Progenitor cell of endocrine pancreas (in vitro differentiated cells): ENCODE data around the gene GASK1A. TPM values are rescaled to one million over a fixed set of nuclear protein-coding genes. Genes with fewer than 3 reads are reported as not detected.
A peak's percentile ranks its signal among the peaks of the same experiment; 100 is the strongest.

ENCODE experiments used
- DNase-seq: peaks from one replicate; pipeline ENCODE4 v3.0.0; 2021; ENCODE audit warnings: low spot score; ENCODE audit not compliant: unreplicated experiment
- H3K27ac Mint-ChIP-seq: 2 replicates; pipeline ENCODE4 v1.8.0; 2021; ENCODE audit warnings: mild to moderate bottlenecking, moderate library complexity, mixed read lengths
- H3K27me3 Mint-ChIP-seq: 2 replicates; pipeline ENCODE4 v1.8.0; 2021; ENCODE audit warnings: mixed read lengths
- H3K36me3 Mint-ChIP-seq: 2 replicates; pipeline ENCODE4 v1.8.0; 2022; ENCODE audit warnings: mixed read lengths; ENCODE audit not compliant: insufficient read depth
- H3K4me1 Mint-ChIP-seq: 2 replicates; pipeline ENCODE4 v1.8.0; 2021; ENCODE audit warnings: low read depth, mixed read lengths
- H3K4me3 Mint-ChIP-seq: 2 replicates; pipeline ENCODE4 v1.8.0; 2021; ENCODE audit warnings: low read depth, mild to moderate bottlenecking, moderate library complexity, mixed read lengths
- H3K9me3 Mint-ChIP-seq: 2 replicates; pipeline ENCODE4 v1.8.0; 2021; ENCODE audit warnings: low read depth, mixed read lengths
- CTCF ChIP-seq: fragments of 200-600 bp; sonication (generic); IDR thresholded peaks from one replicate; pipeline ENCODE4 v1.5.0; 2021; ENCODE audit warnings: antibody characterized with exemption, mild to moderate bottlenecking; ENCODE audit not compliant: unreplicated experiment
- total RNA-seq: library from RNA; stranded (reverse); gene quantifications from 2 replicates; pipeline ENCODE4 v1.2.1, GENCODE V29; 2021

Gene GASK1A
- total RNA-seq, 1 donor from 2014 or later, result 2.3 TPM

- Mint-ChIP-seq H3K4me3 (no peak overlapping the region), H3K4me1 (peaks cover 10% of the 10 kb centered on the region), H3K27ac (peak overlapping the region; percentile 8), H3K27me3 (no peaks in the 10 kb centered on the region), H3K9me3 (no peaks in the 10 kb centered on the region), H3K36me3 (no peaks in the 10 kb centered on the region)
- no peak for TF ChIP-seq CTCF
- no peak for DNase-seq
Measured at GRCh38 chr3:43000387-43000786, 21.3 kb downstream of the GASK1A start.

GRCh38 chr3:43001094-43001553 lies 22.0 kb downstream of the GASK1A start:
- Mint-ChIP-seq H3K27ac (peak overlapping the region; percentile 69), H3K36me3 (no peaks in the 10 kb centered on the region)

GRCh38 chr3:43001556-43002121 lies 22.5 kb downstream of the GASK1A start:
- no peak for TF ChIP-seq CTCF
- H3K36me3 Mint-ChIP-seq, result no peaks in the 10 kb centered on the region
- H3K9me3 Mint-ChIP-seq, result no peaks in the 10 kb centered on the region
- H3K4me3 Mint-ChIP-seq, result no peak overlapping the region
- peak overlapping the region; percentile 69 for H3K27ac Mint-ChIP-seq
- no peak for DNase-seq
- peaks cover 10% of the 10 kb centered on the region for H3K4me1 Mint-ChIP-seq
- peaks cover 4% of the 10 kb centered on the region for H3K27me3 Mint-ChIP-seq

More at GRCh38 chr3:43001094-43001553, 22.0 kb downstream of the GASK1A start:
- Mint-ChIP-seq H3K9me3 (no peaks in the 10 kb centered on the region), H3K4me3 (no peak overlapping the region), H3K4me1 (peaks cover 10% of the 10 kb centered on the region), H3K27me3 (peaks cover 3% of the 10 kb centered on the region)
- no peak for TF ChIP-seq CTCF
- no peak for DNase-seq

DNA sequence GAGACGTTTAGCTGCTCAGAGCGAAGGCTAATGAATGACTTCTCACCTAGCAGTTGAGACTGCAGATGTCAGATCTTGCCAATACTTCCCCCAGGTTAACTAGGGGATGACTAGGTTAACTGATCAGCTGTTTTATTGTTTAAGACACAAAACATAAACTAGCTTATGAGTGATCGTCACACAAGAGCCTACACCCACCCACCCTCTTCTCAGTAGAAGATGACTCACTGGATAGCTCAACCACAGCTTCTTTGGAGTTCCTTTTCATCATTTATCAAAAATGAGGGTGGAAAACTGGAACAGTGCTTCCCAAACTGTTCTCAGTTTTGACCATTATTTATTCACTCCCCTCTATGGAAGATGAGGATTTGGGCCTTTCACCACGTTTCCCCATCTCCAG lies 25.2 kb downstream of the GASK1A start:
- Mint-ChIP-seq H3K36me3 (no peaks in the 10 kb centered on the region), H3K4me1 (peaks cover 10% of the 10 kb centered on the region), H3K9me3 (no peaks in the 10 kb centered on the region), H3K4me3 (no peak overlapping the region), H3K27ac (no peak overlapping the region), H3K27me3 (peaks cover 4% of the 10 kb centered on the region)
- TF ChIP-seq CTCF, result no peak
- no peak for DNase-seq

DNA sequence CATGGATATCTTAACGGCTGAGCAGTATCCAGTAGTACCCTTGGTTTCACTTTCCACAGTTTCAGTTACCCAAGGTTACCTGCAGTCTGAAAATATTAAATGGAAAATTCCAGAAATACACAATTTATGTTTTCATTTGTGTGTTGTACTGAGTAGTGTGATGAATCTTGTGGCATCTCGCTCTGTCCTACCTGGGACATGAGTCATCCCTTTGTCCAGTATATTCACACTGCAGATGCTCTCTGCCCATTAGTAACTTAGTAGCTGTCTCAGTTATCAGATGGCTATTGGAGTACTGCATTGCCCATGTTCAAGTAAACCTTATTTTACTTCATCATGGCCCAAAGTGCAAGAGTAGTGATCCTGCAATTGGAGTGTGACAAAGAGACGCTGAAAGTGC lies 26.1 kb downstream of the GASK1A start:
- Mint-ChIP-seq H3K27ac (no peak overlapping the region), H3K36me3 (no peaks in the 10 kb centered on the region), H3K9me3 (no peaks in the 10 kb centered on the region), H3K27me3 (peaks cover 4% of the 10 kb centered on the region), H3K4me3 (no peak overlapping the region), H3K4me1 (peaks cover 10% of the 10 kb centered on the region)
- no peak for TF ChIP-seq CTCF
- no peak for DNase-seq
